ENCODE results near the gene SH3BP2.

DNA sequence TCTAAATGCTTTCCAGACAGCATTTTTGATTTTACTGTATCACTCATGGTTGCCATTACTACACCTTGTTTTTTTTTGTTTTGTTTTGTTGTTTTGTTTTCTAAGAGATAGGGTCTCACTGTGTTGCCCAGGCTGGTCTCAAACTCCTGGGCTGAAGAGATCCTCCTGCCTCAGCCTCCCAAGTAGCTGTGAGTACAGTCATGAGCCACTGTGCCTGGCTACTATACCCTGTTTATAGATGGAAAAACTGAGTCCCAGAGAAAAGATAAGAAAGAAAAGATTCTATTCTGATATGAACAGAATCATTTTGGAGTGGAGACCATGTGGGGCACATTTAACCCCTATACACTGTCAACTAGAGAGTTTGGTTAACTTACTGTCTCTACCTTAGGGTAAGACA, 70.8 kb downstream of the SH3BP2 start:
- TF ChIP-seq NR2C2 (IDR thresholded peaks at IDR 0.05; ENCODE audit: borderline replicate concordance, control insufficient read depth, insufficient read length, low read depth) = no peak
- TF ChIP-seq, protein P1, sequence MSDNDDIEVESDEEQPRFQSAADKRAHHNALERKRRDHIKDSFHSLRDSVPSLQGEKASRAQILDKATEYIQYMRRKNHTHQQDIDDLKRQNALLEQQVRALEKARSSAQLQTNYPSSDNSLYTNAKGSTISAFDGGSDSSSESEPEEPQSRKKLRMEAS (IDR thresholded peaks at IDR 0.05; ENCODE audit: low read depth, low read length) = no peak
- TF ChIP-seq CEBPB (IDR thresholded peaks at IDR 0.05; ENCODE audit: borderline replicate concordance in 1 of 2, low read depth in 2 of 2, low read length in 2 of 2) = no peak
- no peak for TF ChIP-seq POLR2AphosphoS5 (IDR thresholded peaks at IDR 0.05; ENCODE audit: low read length)
- TF ChIP-seq, protein P2, sequence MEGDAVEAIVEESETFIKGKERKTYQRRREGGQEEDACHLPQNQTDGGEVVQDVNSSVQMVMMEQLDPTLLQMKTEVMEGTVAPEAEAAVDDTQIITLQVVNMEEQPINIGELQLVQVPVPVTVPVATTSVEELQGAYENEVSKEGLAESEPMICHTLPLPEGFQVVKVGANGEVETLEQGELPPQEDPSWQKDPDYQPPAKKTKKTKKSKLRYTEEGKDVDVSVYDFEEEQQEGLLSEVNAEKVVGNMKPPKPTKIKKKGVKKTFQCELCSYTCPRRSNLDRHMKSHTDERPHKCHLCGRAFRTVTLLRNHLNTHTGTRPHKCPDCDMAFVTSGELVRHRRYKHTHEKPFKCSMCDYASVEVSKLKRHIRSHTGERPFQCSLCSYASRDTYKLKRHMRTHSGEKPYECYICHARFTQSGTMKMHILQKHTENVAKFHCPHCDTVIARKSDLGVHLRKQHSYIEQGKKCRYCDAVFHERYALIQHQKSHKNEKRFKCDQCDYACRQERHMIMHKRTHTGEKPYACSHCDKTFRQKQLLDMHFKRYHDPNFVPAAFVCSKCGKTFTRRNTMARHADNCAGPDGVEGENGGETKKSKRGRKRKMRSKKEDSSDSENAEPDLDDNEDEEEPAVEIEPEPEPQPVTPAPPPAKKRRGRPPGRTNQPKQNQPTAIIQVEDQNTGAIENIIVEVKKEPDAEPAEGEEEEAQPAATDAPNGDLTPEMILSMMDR (IDR thresholded peaks at IDR 0.05 in 2 of 3, conservative IDR thresholded peaks at IDR 0.05 in 1 of 3; ENCODE audit: control insufficient read depth in 2 of 3, extremely low read depth in 1 of 3, insufficient read depth in 1 of 3, low read depth in 3 of 3, low read length in 3 of 3) = no peak
- TF ChIP-seq HDAC6 (IDR thresholded peaks at IDR 0.05; ENCODE audit: unreplicated experiment) = no peak
- no peak for TF ChIP-seq ZBED1 (IDR thresholded peaks at IDR 0.05; ENCODE audit: borderline replicate concordance)
- no peak for TF ChIP-seq CHD1 (IDR thresholded peaks at IDR 0.05; ENCODE audit: low read depth, low read length)
- TF ChIP-seq ZZZ3 (IDR thresholded peaks at IDR 0.05; ENCODE audit: control insufficient read depth, insufficient read length, low read depth) = no peak
- no peak for TF ChIP-seq MYC (IDR thresholded peaks at IDR 0.05; ENCODE audit: insufficient read depth, insufficient read length, insufficient replicate concordance, low read length, severe bottlenecking)
- TF ChIP-seq NRF1 (conservative IDR thresholded peaks at IDR 0.05; ENCODE audit: low read depth, low read length) = no peak
- no peak for TF ChIP-seq TCF7 (IDR thresholded peaks at IDR 0.05; ENCODE audit: borderline replicate concordance)
